ENCODE measurements around the gene IMPG1. TPM values are rescaled to one million over a fixed set of nuclear protein-coding genes. Genes with fewer than 3 reads are reported as not detected.

Gene IMPG1, protein sequence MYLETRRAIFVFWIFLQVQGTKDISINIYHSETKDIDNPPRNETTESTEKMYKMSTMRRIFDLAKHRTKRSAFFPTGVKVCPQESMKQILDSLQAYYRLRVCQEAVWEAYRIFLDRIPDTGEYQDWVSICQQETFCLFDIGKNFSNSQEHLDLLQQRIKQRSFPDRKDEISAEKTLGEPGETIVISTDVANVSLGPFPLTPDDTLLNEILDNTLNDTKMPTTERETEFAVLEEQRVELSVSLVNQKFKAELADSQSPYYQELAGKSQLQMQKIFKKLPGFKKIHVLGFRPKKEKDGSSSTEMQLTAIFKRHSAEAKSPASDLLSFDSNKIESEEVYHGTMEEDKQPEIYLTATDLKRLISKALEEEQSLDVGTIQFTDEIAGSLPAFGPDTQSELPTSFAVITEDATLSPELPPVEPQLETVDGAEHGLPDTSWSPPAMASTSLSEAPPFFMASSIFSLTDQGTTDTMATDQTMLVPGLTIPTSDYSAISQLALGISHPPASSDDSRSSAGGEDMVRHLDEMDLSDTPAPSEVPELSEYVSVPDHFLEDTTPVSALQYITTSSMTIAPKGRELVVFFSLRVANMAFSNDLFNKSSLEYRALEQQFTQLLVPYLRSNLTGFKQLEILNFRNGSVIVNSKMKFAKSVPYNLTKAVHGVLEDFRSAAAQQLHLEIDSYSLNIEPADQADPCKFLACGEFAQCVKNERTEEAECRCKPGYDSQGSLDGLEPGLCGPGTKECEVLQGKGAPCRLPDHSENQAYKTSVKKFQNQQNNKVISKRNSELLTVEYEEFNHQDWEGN
- not detected in 2 replicates for total RNA-seq

DNA sequence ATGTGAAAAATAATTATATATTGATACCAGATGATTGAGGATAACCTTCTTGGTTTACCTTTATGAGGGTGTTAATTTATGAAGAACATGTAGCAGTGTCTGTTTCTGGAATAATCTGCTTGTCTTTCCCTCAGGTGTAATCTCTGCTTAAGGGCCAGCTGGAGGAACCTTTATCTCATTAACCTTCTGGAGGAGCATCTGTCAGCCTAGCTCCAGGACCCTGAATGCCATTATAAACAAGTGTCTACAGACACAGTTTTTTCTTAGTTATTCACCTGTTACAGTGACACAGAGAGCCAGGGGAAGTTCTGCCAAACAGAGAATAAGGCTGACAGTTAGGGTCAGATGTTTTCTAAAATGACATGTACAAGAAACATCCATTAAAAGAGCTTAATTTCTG, at the start of gene IMPG1:
IMPG1 (minus strand) TSS at position 101 of the 400 bp plus-strand sequence. CDS start 174 bp downstream, outside the sequence.

All from hair follicular keratinocyte (primary cell).